Fibroblast of the aortic adventitia (primary cell): ENCODE results near the gene MAN1C1. TPM values are rescaled to one million over a fixed set of nuclear protein-coding genes. Genes with fewer than 3 reads are reported as not detected.
A peak's percentile ranks its signal among the peaks of the same experiment; 100 is the strongest.
"Not testable (repeated sequence)": the region's sequence is repeated elsewhere in the genome, so short reads cannot be mapped to it uniquely, and the experiment has no call there.

Experiments
- DNase-seq: peaks from one replicate; pipeline ENCODE4 v3.0.0-alpha.2; 2010; ENCODE audit warnings: low read depth
- H3K4me3 ChIP-seq: 2 replicates; pipeline ENCODE4 v1.5.1; 2011; ENCODE audit warnings: low read depth, mild to moderate bottlenecking, control low read depth, low read length, moderate library complexity
- total RNA-seq: library from RNA; depleted of rRNA; stranded (reverse); fragments of >200 nt; gene quantifications from 2 replicates; pipeline ENCODE4 v1.2.3, GENCODE V29; 2012; ENCODE audit warnings: low replicate concordance
- TF ChIP-seq, protein P1 (sequence below): IDR thresholded peaks from 2 replicates; pipeline ENCODE4 v1.5.1; 2011; ENCODE audit warnings: mild to moderate bottlenecking, low read length, control low read depth, inconsistent platforms; ENCODE audit not compliant: insufficient read depth

Gene MAN1C1
- total RNA-seq, 1 donor = 6.6 TPM

DNA sequence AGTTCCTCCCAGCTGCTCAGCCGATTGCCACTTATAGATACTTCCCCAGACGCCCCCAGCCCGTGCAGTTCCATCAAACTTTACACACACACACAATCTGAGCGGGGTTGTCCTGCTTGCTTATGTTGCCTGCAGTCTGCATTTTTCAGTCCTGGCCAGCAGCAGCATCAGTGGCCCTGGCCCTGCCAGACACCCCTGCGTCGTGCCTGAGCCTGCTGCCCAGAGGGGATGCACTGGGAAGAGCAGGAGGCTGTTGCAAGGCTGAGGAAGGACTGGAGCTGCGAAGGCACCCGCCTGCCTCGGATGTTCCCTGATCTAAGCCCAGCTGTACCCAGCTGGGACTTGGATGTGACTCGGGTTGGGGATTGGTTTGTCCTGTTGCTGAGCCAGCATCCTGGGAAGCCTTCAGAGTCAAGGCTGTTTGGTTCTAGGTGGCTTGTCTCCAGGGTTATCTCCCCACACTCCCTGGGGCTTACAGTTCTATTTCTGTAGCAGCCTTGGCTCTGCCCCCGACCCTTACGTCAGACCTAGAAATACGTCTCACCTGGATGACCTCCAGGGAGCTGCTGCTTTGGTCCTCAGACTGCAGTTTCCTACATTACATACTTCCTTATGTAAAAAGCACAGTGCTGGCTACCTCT, 42.3 kb downstream of the MAN1C1 start:
- DNase-seq = peak; percentile 73
- TF ChIP-seq, protein P1, sequence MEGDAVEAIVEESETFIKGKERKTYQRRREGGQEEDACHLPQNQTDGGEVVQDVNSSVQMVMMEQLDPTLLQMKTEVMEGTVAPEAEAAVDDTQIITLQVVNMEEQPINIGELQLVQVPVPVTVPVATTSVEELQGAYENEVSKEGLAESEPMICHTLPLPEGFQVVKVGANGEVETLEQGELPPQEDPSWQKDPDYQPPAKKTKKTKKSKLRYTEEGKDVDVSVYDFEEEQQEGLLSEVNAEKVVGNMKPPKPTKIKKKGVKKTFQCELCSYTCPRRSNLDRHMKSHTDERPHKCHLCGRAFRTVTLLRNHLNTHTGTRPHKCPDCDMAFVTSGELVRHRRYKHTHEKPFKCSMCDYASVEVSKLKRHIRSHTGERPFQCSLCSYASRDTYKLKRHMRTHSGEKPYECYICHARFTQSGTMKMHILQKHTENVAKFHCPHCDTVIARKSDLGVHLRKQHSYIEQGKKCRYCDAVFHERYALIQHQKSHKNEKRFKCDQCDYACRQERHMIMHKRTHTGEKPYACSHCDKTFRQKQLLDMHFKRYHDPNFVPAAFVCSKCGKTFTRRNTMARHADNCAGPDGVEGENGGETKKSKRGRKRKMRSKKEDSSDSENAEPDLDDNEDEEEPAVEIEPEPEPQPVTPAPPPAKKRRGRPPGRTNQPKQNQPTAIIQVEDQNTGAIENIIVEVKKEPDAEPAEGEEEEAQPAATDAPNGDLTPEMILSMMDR = no peak
- no peak overlapping the region for H3K4me3 ChIP-seq

- DNase-seq = no peak
- no peak overlapping the region for H3K4me3 ChIP-seq
- TF ChIP-seq, protein P1 = no peak
Observed at GRCh38 chr1:25661043-25661815, 44.6 kb downstream of the MAN1C1 start.

DNA sequence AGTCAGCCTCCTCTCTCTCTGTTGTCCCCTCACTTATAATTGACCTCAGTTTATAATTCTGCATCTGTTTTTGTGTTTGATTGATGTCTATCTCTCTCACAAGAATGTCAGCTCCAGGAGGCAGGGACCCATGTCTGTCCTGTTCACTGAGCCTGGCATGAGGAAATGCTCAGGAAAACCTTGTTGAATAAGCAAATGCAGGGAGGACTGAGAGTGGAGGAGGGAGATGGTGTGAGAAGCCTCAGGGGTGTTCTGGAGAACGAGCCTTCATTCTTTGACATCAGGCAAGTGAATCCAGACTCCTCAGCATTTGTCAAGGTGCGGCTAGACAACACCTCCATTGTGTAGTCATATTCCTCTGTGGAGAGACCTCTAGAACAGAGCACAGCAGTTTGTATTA, 45.5 kb downstream of the MAN1C1 start:
- no peak overlapping the region for H3K4me3 ChIP-seq
- DNase-seq = no peak
- TF ChIP-seq, protein P1 = no peak

DNA sequence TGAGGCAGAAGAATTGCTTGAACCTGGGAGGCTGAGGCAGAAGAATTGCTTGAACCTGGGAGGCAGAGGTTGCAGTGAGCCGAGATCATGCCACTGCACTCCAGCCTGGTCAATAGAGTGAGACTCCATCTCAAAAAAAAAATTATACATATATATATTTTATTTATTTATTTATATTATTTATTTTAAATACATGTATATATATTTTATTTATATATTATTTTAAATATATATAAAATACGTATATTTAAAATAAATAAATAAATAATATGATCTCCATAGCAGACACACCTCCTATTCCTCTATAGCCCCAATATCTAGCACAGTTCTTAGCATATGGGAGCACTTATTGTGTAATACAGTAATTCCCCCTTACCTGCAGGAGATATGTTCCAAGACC, 46.4 kb downstream of the MAN1C1 start:
- not testable (repeated sequence) for DNase-seq, H3K4me3 ChIP-seq

- DNase-seq = no peak
- H3K4me3 ChIP-seq = no peak overlapping the region
- TF ChIP-seq, protein P1 = no peak
Observed at GRCh38 chr1:25664357-25665199, 48.0 kb downstream of the MAN1C1 start.

GRCh38 chr1:25666460-25666859, 49.9 kb downstream of the MAN1C1 start:
- no peak for DNase-seq

More at GRCh38 chr1:25666460-25666859, 49.9 kb downstream of the MAN1C1 start:
- TF ChIP-seq, protein P1 = no peak
- H3K4me3 ChIP-seq = no peak overlapping the region
